Aorta (tissue), 5 donors: ENCODE data around the gene RALB. TPM values are rescaled to one million over a fixed set of nuclear protein-coding genes. Genes with fewer than 3 reads are reported as not detected.

Experiments used
- ATAC-seq: fragments of 200-7000 bp; cut with Tn5 transposase; one replicate; pipeline ENCODE4 v1.9.1; 2022; ENCODE audit warnings: moderate library complexity; ENCODE audit not compliant: low FRiP score
- DNase-seq, 2 donors: peaks; one replicate each; pipeline ENCODE4 v3.0.0-alpha.2; 2020
- H3K27ac ChIP-seq, 2 donors: one replicate each; pipeline ENCODE4 v1.5.1; 2013; ENCODE audit warnings: low read length in 2 of 2, mild to moderate bottlenecking in 2 of 2, moderate library complexity in 2 of 2, control low read depth in 1 of 2, inconsistent platforms in 1 of 2, low read depth in 1 of 2
- H3K27me3 ChIP-seq, 2 donors: one replicate each; pipeline ENCODE4 v1.6.1; 2013; ENCODE audit warnings: control low read depth in 1 of 2, low read length in 1 of 2, mild to moderate bottlenecking in 1 of 2, moderate library complexity in 1 of 2; ENCODE audit not compliant: insufficient read depth in 2 of 2, control insufficient read depth in 1 of 2
- H3K36me3 ChIP-seq, 2 donors: one replicate each; pipeline ENCODE4 v1.6.1; 2013; ENCODE audit warnings: control low read depth in 1 of 2, low read length in 1 of 2, mild to moderate bottlenecking in 1 of 2; ENCODE audit not compliant: insufficient read depth in 2 of 2, control insufficient read depth in 1 of 2
- H3K4me1 ChIP-seq, 2 donors: one replicate each; pipeline ENCODE4 v1.6.1; 2013; ENCODE audit warnings: low read length in 2 of 2, control low read depth in 1 of 2, mild to moderate bottlenecking in 1 of 2, moderate library complexity in 1 of 2; ENCODE audit not compliant: insufficient read depth in 2 of 2, control insufficient read depth in 1 of 2
- H3K4me3 ChIP-seq, 2 donors: one replicate each; pipeline ENCODE4 v1.5.1; 2013; ENCODE audit warnings: low read length in 2 of 2, control low read depth in 1 of 2, mild to moderate bottlenecking in 1 of 2
- H3K9me3 ChIP-seq: one replicate; pipeline ENCODE4 v1.6.1; 2013; ENCODE audit warnings: mild to moderate bottlenecking, low read length; ENCODE audit not compliant: control insufficient read depth
- WGBS, 2 donors: extraction: QIAGEN DNeasy Blood & Tissue Kit; methylation state at CpG; one replicate each; pipeline ENCODE4 v1.1.7; 2013; 5-methylcytosine and 5-hydroxymethylcytosine counted together
- intact Hi-C, 2 donors: fragments of 100-400 bp; cut with DNase I; formaldehyde crosslinking; loops; one replicate each; pipeline versions ENCODE4 v1.14.2 to v1.15.0; 2022
- polyA plus RNA-seq, 2 donors: library from polyadenylated mRNA; stranded (reverse); fragments of 200-250 nt; gene quantifications; one replicate each; pipeline ENCODE4 v1.2.3, GENCODE V29; 2013
- total RNA-seq, 2 donors: library from RNA; stranded (reverse); fragmentation: NEBNext Ultra II Directional; extraction: Animal tissue kit (Norgen Biotek cat#: 25700); gene quantifications; one replicate each; pipeline ENCODE4 v1.2.1, GENCODE V29; 2021
- donor health status: healthy with polysubstance abuse.
- donor health status: Bipolar disorder and iron deficiency.
- donor health status: DM: no; HTN: no; CAD: no.
- donor health status: DM: no; HTN: no; CAD: no.
- donor health status: DM: yes; HTN: yes; CAD: no.

The RALB gene
- total and polyA plus RNA-seq, 4 donors, result 43.3 to 80.3 (median 50.1) TPM

- ATAC-seq, result no peak
- intact Hi-C loops, result no loop called here
- 96 to 99% methylated on average over 7 of the region's 7 CpGs for WGBS, 2 donors
Observed at GRCh38 chr2:120322329-120322728, 69.7 kb downstream of the RALB start.

GRCh38 chr2:120323214-120323613 is 70.6 kb downstream of the RALB start:
- intact Hi-C loops, result no loop called here
- DNase-seq, result peak; percentile 84 to 86
- Histone ChIP-seq H3K36me3 (no peaks in the 10 kb centered on the region), H3K27ac (no peak overlapping the region), H3K4me3 (no peak overlapping the region), H3K27me3 (no peaks in the 10 kb centered on the region), H3K4me1 (no peaks in the 10 kb centered on the region), H3K9me3 (no peaks in the 10 kb centered on the region)
- ATAC-seq, result peak; percentile 83
- 10 to 18% methylated on average over 10 of the region's 10 CpGs for WGBS, 2 donors

More at GRCh38 chr2:120322329-120322728, 69.7 kb downstream of the RALB start:
- no peak for DNase-seq
- Histone ChIP-seq H3K36me3 (no peaks in the 10 kb centered on the region), H3K27ac (no peak overlapping the region), H3K4me1 (no peaks in the 10 kb centered on the region), H3K27me3 (no peaks in the 10 kb centered on the region), H3K4me3 (no peak overlapping the region), H3K9me3 (no peaks in the 10 kb centered on the region)

- 80 to 88% methylated on average over 10 of the region's 10 CpGs for WGBS, 2 donors
Observed at GRCh38 chr2:120323807-120324399, 71.3 kb downstream of the RALB start.

GRCh38 chr2:120324933-120325332 is 72.3 kb downstream of the RALB start:
- ATAC-seq (no peak), DNase-seq (no peak)
- H3K9me3 ChIP-seq, result no peaks in the 10 kb centered on the region
- no peaks in the 10 kb centered on the region for H3K36me3 ChIP-seq
- H3K4me1 ChIP-seq, result no peaks in the 10 kb centered on the region
- intact Hi-C loops, result no loop called here
- H3K4me3 ChIP-seq, result no peak overlapping the region
- WGBS, 2 donors, result 96 to 97% methylated on average over 7 of the region's 7 CpGs
- no peaks in the 10 kb centered on the region for H3K27me3 ChIP-seq
- no peak overlapping the region for H3K27ac ChIP-seq

More at GRCh38 chr2:120323807-120324399, 71.3 kb downstream of the RALB start:
- no peaks in the 10 kb centered on the region for H3K9me3 ChIP-seq
- no peak for ATAC-seq
- H3K4me1 ChIP-seq, result no peaks in the 10 kb centered on the region
- intact Hi-C loops, result no loop called here
- H3K4me3 ChIP-seq, result no peak overlapping the region
- no peaks in the 10 kb centered on the region for H3K36me3 ChIP-seq
- H3K27ac ChIP-seq, result no peak overlapping the region
- DNase-seq, result no peak
- H3K27me3 ChIP-seq, result no peaks in the 10 kb centered on the region

- 92 to 94% methylated on average over 9 of the region's 9 CpGs for WGBS, 2 donors
- intact Hi-C loops, result no loop called here
Observed at GRCh38 chr2:120326066-120326465, 73.4 kb downstream of the RALB start.

GRCh38 chr2:120330946-120331822 is 78.5 kb downstream of the RALB start:
- H3K4me1 ChIP-seq, result no peaks in the 10 kb centered on the region
- intact Hi-C loops, result no loop called here

More at GRCh38 chr2:120326066-120326465, 73.4 kb downstream of the RALB start:
- Histone ChIP-seq H3K4me1 (no peaks in the 10 kb centered on the region), H3K27ac (no peak overlapping the region), H3K4me3 (no peak overlapping the region), H3K27me3 (no peaks in the 10 kb centered on the region), H3K36me3 (no peaks in the 10 kb centered on the region), H3K9me3 (no peaks in the 10 kb centered on the region)
- no peak for ATAC-seq
- DNase-seq, result no peak

GRCh38 chr2:120331903-120332302 is 79.3 kb downstream of the RALB start:
- no peak overlapping the region for H3K27ac ChIP-seq
- no peak overlapping the region for H3K4me3 ChIP-seq
- H3K36me3 ChIP-seq, result no peaks in the 10 kb centered on the region
- no peaks in the 10 kb centered on the region for H3K4me1 ChIP-seq
- no peaks in the 10 kb centered on the region for H3K27me3 ChIP-seq
- no peak for DNase-seq
- 44 to 47% methylated on average over 4 of the region's 4 CpGs for WGBS, 2 donors
- intact Hi-C loops, result no loop called here
- no peak for ATAC-seq
- H3K9me3 ChIP-seq, result no peaks in the 10 kb centered on the region

More at GRCh38 chr2:120330946-120331822, 78.5 kb downstream of the RALB start:
- Histone ChIP-seq H3K27me3 (no peaks in the 10 kb centered on the region), H3K36me3 (no peaks in the 10 kb centered on the region), H3K27ac (no peak overlapping the region), H3K9me3 (no peaks in the 10 kb centered on the region), H3K4me3 (no peak overlapping the region)
- ATAC-seq (no peak), DNase-seq (no peak)
- 70 to 71% methylated on average over 24 of the region's 24 CpGs for WGBS, 2 donors

GRCh38 chr2:120332384-120332783 is 79.7 kb downstream of the RALB start:
- no peak for ATAC-seq
- no peak overlapping the region for H3K27ac ChIP-seq
- no peak for DNase-seq
- H3K4me1 ChIP-seq, result no peaks in the 10 kb centered on the region
- intact Hi-C loops, result no loop called here
- no peaks in the 10 kb centered on the region for H3K27me3 ChIP-seq
- no peaks in the 10 kb centered on the region for H3K36me3 ChIP-seq
- 92 to 98% methylated on average over 6 of the region's 6 CpGs for WGBS, 2 donors
- H3K9me3 ChIP-seq, result no peaks in the 10 kb centered on the region
- H3K4me3 ChIP-seq, result no peak overlapping the region

GRCh38 chr2:120334068-120334467 is 81.4 kb downstream of the RALB start:
- no peak overlapping the region for H3K4me3 ChIP-seq
- H3K27me3 ChIP-seq, result no peaks in the 10 kb centered on the region
- 93 to 95% methylated on average over 1 of the region's 1 CpG for WGBS, 2 donors
- no peak overlapping the region for H3K27ac ChIP-seq
- H3K4me1 ChIP-seq, result no peaks in the 10 kb centered on the region
- no peaks in the 10 kb centered on the region for H3K36me3 ChIP-seq
- no peaks in the 10 kb centered on the region for H3K9me3 ChIP-seq
- DNase-seq (no peak), ATAC-seq (no peak)
- intact Hi-C loops, result no loop called here
